ENCODE measurements around the gene CPO.

DNA sequence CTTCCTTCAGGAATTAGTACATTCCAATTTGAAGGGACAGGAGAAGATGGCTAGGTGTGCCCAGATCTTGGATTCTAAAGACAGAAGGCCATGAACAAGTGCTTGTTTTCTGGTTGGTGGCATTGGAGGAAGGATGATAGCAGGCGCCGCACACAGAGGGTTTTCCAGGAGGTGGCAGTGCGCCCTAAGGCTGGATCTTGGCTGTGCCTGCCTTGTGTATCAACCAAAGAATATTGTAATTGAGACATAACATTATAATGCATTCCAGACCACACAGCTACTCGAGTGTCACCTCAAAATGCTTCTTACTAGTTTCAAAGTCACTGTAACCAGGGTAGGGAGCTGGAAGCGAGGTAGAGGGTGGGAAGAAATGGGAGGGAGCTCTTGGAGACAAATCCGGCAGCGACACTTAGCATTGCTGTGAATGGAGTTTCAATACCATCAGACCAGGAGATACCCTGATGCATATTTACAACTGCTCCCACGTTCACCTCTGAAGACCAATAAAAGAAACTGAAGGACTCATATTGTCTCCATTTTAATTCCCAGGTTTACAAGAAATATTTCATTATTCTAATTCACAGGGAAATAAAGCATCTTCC lies 42.5 kb downstream of the CPO start:
- TF ChIP-seq, protein P1, sequence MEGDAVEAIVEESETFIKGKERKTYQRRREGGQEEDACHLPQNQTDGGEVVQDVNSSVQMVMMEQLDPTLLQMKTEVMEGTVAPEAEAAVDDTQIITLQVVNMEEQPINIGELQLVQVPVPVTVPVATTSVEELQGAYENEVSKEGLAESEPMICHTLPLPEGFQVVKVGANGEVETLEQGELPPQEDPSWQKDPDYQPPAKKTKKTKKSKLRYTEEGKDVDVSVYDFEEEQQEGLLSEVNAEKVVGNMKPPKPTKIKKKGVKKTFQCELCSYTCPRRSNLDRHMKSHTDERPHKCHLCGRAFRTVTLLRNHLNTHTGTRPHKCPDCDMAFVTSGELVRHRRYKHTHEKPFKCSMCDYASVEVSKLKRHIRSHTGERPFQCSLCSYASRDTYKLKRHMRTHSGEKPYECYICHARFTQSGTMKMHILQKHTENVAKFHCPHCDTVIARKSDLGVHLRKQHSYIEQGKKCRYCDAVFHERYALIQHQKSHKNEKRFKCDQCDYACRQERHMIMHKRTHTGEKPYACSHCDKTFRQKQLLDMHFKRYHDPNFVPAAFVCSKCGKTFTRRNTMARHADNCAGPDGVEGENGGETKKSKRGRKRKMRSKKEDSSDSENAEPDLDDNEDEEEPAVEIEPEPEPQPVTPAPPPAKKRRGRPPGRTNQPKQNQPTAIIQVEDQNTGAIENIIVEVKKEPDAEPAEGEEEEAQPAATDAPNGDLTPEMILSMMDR (conservative IDR thresholded peaks at IDR 0.05; ENCODE audit: low read length), result no peak
- TF ChIP-seq EZH2phosphoT487 (IDR thresholded peaks at IDR 0.05; ENCODE audit: borderline replicate concordance, low read depth, low read length), result no peak
